SU-DHL-6 (cell line): ENCODE results near the gene GABRB3.

ENCODE experiments used
- H2AFZ ChIP-seq: fragments of 200-600 bp; sonication (generic); 2 replicates; pipeline ENCODE4 v1.6.1; 2014; ENCODE audit warnings: low read depth, mild to moderate bottlenecking, moderate library complexity, mixed read lengths, antibody characterized with exemption, low read length; ENCODE audit not compliant: severe bottlenecking
- H3F3A ChIP-seq: fragments of 200-600 bp; shearing (Covaris generic); 2 replicates; pipeline ENCODE4 v1.6.0; 2016; ENCODE audit warnings: antibody characterized with exemption, mild to moderate bottlenecking; ENCODE audit not compliant: insufficient read depth
- H3K27ac ChIP-seq: fragments of 200-600 bp; sonication (generic); 2 replicates; pipeline ENCODE4 v1.5.1; 2016; ENCODE audit warnings: low read depth, mild to moderate bottlenecking, low read length, moderate library complexity, mixed read lengths
- H3K27me3 ChIP-seq: fragments of 200-600 bp; sonication (generic), shearing (Covaris generic); 2 replicates; pipeline ENCODE4 v1.6.0; 2014; ENCODE audit warnings: mild to moderate bottlenecking, low read length
- H3K36me3 ChIP-seq: fragments of 200-600 bp; sonication (generic); 2 replicates; pipeline ENCODE4 v1.6.1; 2014; ENCODE audit warnings: mild to moderate bottlenecking, low read length, mixed read lengths
- H3K4me2 ChIP-seq: fragments of 300-600, 200-600 bp; shearing (Covaris generic), sonication (generic); 2 replicates; pipeline ENCODE4 v1.6.0; 2014; ENCODE audit warnings: low read length, low read depth, mild to moderate bottlenecking; ENCODE audit not compliant: poor library complexity, severe bottlenecking
- H3K4me3 ChIP-seq: fragments of 200-600 bp; sonication (generic); 2 replicates; pipeline ENCODE4 v1.5.1; 2014; ENCODE audit warnings: antibody characterized with exemption, low read length, mild to moderate bottlenecking, mixed read lengths; ENCODE audit not compliant: insufficient read depth, poor library complexity, severe bottlenecking
- H3K79me2 ChIP-seq: fragments of 200-600 bp; sonication (generic); 2 replicates; pipeline ENCODE4 v1.6.1; 2014; ENCODE audit warnings: mild to moderate bottlenecking, low read length, moderate library complexity; ENCODE audit not compliant: insufficient read depth
- H3K9ac ChIP-seq: fragments of 200-600 bp; sonication (generic); 2 replicates; pipeline ENCODE4 v1.7.0; 2014; ENCODE audit warnings: mild to moderate bottlenecking, low read length
- H3K9me2 ChIP-seq: fragments of 200-600 bp; sonication (generic); replicated peaks from 2 replicates; pipeline ENCODE4 v1.6.1; 2014; ENCODE audit warnings: low read length; ENCODE audit not compliant: insufficient read depth
- H3K9me3 ChIP-seq: fragments of 200-600 bp; sonication (generic); 2 replicates; pipeline ENCODE4 v1.6.1; 2014; ENCODE audit warnings: low read length, mixed read lengths; ENCODE audit not compliant: insufficient read depth
- H4K20me1 ChIP-seq: fragments of 200-600 bp; sonication (generic); 2 replicates; pipeline ENCODE4 v1.6.1; 2014; ENCODE audit warnings: low read depth, mild to moderate bottlenecking, antibody characterized with exemption, low read length, moderate library complexity, mixed read lengths
- EZH2phosphoT487 ChIP-seq: fragments of 200-600 bp; sonication (generic), shearing (Covaris generic); conservative IDR thresholded peaks from 2 replicates; pipeline ENCODE4 v1.6.1; 2018; ENCODE audit warnings: mild to moderate bottlenecking, antibody characterized with exemption, low read length, moderate library complexity, mixed read lengths
- TF ChIP-seq, protein P1 (sequence below): fragments of 200-600 bp; sonication (generic); IDR thresholded peaks from one replicate; pipeline ENCODE4 v1.5.1; 2017; ENCODE audit warnings: antibody characterized with exemption, mild to moderate bottlenecking, low read length, moderate library complexity; ENCODE audit not compliant: insufficient read depth, poor library complexity, severe bottlenecking

Gene GABRB3

GRCh38 chr15:26729581-26729980, 43.3 kb downstream of the GABRB3 start:
- H4K20me1 ChIP-seq: no peaks in the 10 kb centered on the region
- no peak overlapping the region for H2AFZ ChIP-seq
- no peak overlapping the region for H3K27ac ChIP-seq
- no peaks in the 10 kb centered on the region for H3K9me3 ChIP-seq
- H3F3A ChIP-seq: no peaks in the 10 kb centered on the region
- no peaks in the 10 kb centered on the region for H3K36me3 ChIP-seq
- H3K9ac ChIP-seq: no peak overlapping the region
- H3K4me3 ChIP-seq: no peak overlapping the region
- H3K4me2 ChIP-seq: no peak overlapping the region
- H3K9me2 ChIP-seq: no peaks in the 10 kb centered on the region
- TF ChIP-seq, protein P1, sequence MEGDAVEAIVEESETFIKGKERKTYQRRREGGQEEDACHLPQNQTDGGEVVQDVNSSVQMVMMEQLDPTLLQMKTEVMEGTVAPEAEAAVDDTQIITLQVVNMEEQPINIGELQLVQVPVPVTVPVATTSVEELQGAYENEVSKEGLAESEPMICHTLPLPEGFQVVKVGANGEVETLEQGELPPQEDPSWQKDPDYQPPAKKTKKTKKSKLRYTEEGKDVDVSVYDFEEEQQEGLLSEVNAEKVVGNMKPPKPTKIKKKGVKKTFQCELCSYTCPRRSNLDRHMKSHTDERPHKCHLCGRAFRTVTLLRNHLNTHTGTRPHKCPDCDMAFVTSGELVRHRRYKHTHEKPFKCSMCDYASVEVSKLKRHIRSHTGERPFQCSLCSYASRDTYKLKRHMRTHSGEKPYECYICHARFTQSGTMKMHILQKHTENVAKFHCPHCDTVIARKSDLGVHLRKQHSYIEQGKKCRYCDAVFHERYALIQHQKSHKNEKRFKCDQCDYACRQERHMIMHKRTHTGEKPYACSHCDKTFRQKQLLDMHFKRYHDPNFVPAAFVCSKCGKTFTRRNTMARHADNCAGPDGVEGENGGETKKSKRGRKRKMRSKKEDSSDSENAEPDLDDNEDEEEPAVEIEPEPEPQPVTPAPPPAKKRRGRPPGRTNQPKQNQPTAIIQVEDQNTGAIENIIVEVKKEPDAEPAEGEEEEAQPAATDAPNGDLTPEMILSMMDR: no peak
- no peak for TF ChIP-seq EZH2phosphoT487
- H3K79me2 ChIP-seq: no peaks in the 10 kb centered on the region
- H3K27me3 ChIP-seq: no peaks in the 10 kb centered on the region

- Histone ChIP-seq H4K20me1 (no peaks in the 10 kb centered on the region), H3K36me3 (no peaks in the 10 kb centered on the region), H3K79me2 (no peaks in the 10 kb centered on the region)
Observed at GRCh38 chr15:26729030-26729429, 43.8 kb downstream of the GABRB3 start.

GRCh38 chr15:26724381-26725150, 48.3 kb downstream of the GABRB3 start:
- no peak overlapping the region for H3K4me2 ChIP-seq
- H2AFZ ChIP-seq: no peak overlapping the region
- no peaks in the 10 kb centered on the region for H3K27me3 ChIP-seq
- H3K9me3 ChIP-seq: no peaks in the 10 kb centered on the region
- no peak overlapping the region for H3K9ac ChIP-seq
- H3F3A ChIP-seq: no peaks in the 10 kb centered on the region
- TF ChIP-seq, protein P1: no peak
- TF ChIP-seq EZH2phosphoT487: no peak
- no peak overlapping the region for H3K4me3 ChIP-seq
- H4K20me1 ChIP-seq: no peaks in the 10 kb centered on the region
- H3K36me3 ChIP-seq: no peaks in the 10 kb centered on the region
- H3K9me2 ChIP-seq: no peaks in the 10 kb centered on the region
- H3K79me2 ChIP-seq: no peaks in the 10 kb centered on the region
- no peak overlapping the region for H3K27ac ChIP-seq

More at GRCh38 chr15:26729030-26729429, 43.8 kb downstream of the GABRB3 start:
- Histone ChIP-seq H2AFZ (no peak overlapping the region), H3K4me2 (no peak overlapping the region), H3K9me2 (no peaks in the 10 kb centered on the region), H3K27me3 (no peaks in the 10 kb centered on the region), H3F3A (no peaks in the 10 kb centered on the region), H3K9ac (no peak overlapping the region), H3K9me3 (no peaks in the 10 kb centered on the region), H3K4me3 (no peak overlapping the region), H3K27ac (no peak overlapping the region)
- no peak for TF ChIP-seq EZH2phosphoT487
- TF ChIP-seq, protein P1: no peak
